A549 (cell line): ENCODE measurements around the gene AUTS2. TPM values are rescaled to one million over a fixed set of nuclear protein-coding genes. Genes with fewer than 3 reads are reported as not detected.

Experiments used
- ATAC-seq, 2 experiments: fragments of 200-7000 bp in 1 of 2; fragments of >200 bp in 1 of 2; cut with Nextera tagmentation in 1 of 2; cut with Tn5 transposase in 1 of 2; 3 replicates each; pipeline versions ENCODE4 v1.8.0 to v1.9.1; 2018 to 2020; ENCODE audit warnings: mild to moderate bottlenecking in 1 of 2, moderate library complexity in 1 of 2
- CTCF ChIA-PET: fragments of 300-600 bp; sonication (Branson Sonifier 250); formaldehyde crosslinking; extraction: SDS; loops from one replicate; lab custom pipeline; 2021; ENCODE audit warnings: antibody characterized with exemption, inconsistent platforms; lab: Yijun Ruan, JAX
- POLR2A ChIA-PET: fragments of 350-600 bp; formaldehyde crosslinking; extraction: SDS; loops from one replicate; lab custom pipeline; 2021; ENCODE audit warnings: antibody characterized with exemption, inconsistent platforms; lab: Yijun Ruan, JAX
- DNase-seq, 2 experiments: peaks; one replicate each; pipeline versions ENCODE4 v3.0.0 to v3.0.0-alpha.2; 2011 to 2016; ENCODE audit warnings: low read depth in 1 of 2, low spot score in 1 of 2
- FAIRE-seq: peaks from 2 replicates; lab custom pipeline; 2011; peaks lifted over from hg19 to GRCh38; lab: Jason Lieb, UNC
- H3K27ac ChIP-seq, 2 experiments: fragments of >200 bp; sonication (Bioruptor Twin); formaldehyde crosslinking; 3 replicates each; pipeline ENCODE4 v1.5.1; 2016 to 2017
- H3K4me1 ChIP-seq: fragments of >200 bp; sonication (Bioruptor Twin); formaldehyde crosslinking; 3 replicates; pipeline ENCODE4 v1.6.1; 2016
- H3K4me2 ChIP-seq: fragments of >200 bp; sonication (Bioruptor Twin); formaldehyde crosslinking; 3 replicates; pipeline ENCODE4 v1.6.1; 2016
- H3K4me3 ChIP-seq: fragments of >200 bp; sonication (Bioruptor Twin); formaldehyde crosslinking; 3 replicates; pipeline ENCODE4 v1.5.1; 2016
- H3K9me3 ChIP-seq: fragments of >200 bp; sonication (Bioruptor Twin); formaldehyde crosslinking; 3 replicates; pipeline ENCODE4 v1.6.1; 2016
- ATOH8 ChIP-seq: fragments of 250-450 bp; sonication (Bioruptor Pico); IDR thresholded peaks from 2 replicates; pipeline ENCODE4 v1.5.0; 2020; ENCODE audit warnings: low read depth, mild to moderate bottlenecking, moderate library complexity
- BCL3 ChIP-seq: fragments of >200 bp; sonication (Bioruptor Twin); formaldehyde crosslinking; IDR thresholded peaks from 3 replicates; pipeline ENCODE4 v1.6.1; 2016
- CBX8 ChIP-seq: fragments of 200-600 bp; sonication (generic); IDR thresholded peaks from 2 replicates; pipeline ENCODE4 v1.6.1; 2016
- CEBPB ChIP-seq, 2 experiments: fragments of >200 bp in 1 of 2; sonication (Bioruptor Twin) in 1 of 2; formaldehyde crosslinking in 1 of 2; IDR thresholded peaks; 2 replicates each; pipeline ENCODE4 v1.6.1; 2012 to 2016
- E2F6 ChIP-seq: IDR thresholded peaks from 2 replicates; pipeline ENCODE4 v1.6.1; 2012; ENCODE audit warnings: low read depth, borderline replicate concordance
- EHF ChIP-seq: fragments of 250-450 bp; sonication (Bioruptor Pico); IDR thresholded peaks from 2 replicates; pipeline ENCODE4 v1.5.0; 2020; ENCODE audit warnings: mild to moderate bottlenecking
- EHMT2 ChIP-seq: fragments of 200-600 bp; sonication (generic); IDR thresholded peaks from 2 replicates; pipeline ENCODE4 v1.6.1; 2016; ENCODE audit warnings: antibody characterized with exemption, low read depth, mild to moderate bottlenecking, moderate library complexity
- EP300 ChIP-seq, 2 experiments: fragments of >200 bp; sonication (Bioruptor Twin); formaldehyde crosslinking; IDR thresholded peaks; 2 replicates in 1 of 2; 3 replicates in 1 of 2; pipeline ENCODE4 v1.6.1; 2016 to 2017
- ESRRA ChIP-seq: fragments of 150-350 bp; IDR thresholded peaks from 2 replicates; pipeline ENCODE4 v1.6.1; 2014; ENCODE audit warnings: mild to moderate bottlenecking, low read length, borderline replicate concordance
- FOXS1 ChIP-seq: fragments of 250-450 bp; sonication (Bioruptor Pico); IDR thresholded peaks from 2 replicates; pipeline ENCODE4 v1.5.0; 2020; ENCODE audit warnings: mild to moderate bottlenecking, moderate library complexity
- HDAC2 ChIP-seq: fragments of 200-600 bp; sonication (generic); IDR thresholded peaks from 2 replicates; pipeline ENCODE4 v1.6.1; 2016
- HOXB5 ChIP-seq: fragments of 250-450 bp; sonication (Bioruptor Pico); IDR thresholded peaks from 2 replicates; pipeline ENCODE4 v1.5.0; 2020; ENCODE audit warnings: mild to moderate bottlenecking, moderate library complexity
- KDM1A ChIP-seq: fragments of 200-600 bp; sonication (generic); IDR thresholded peaks from 2 replicates; pipeline ENCODE4 v1.6.1; 2016; ENCODE audit warnings: low read depth, mild to moderate bottlenecking
- MAZ ChIP-seq: fragments of 150-350 bp; IDR thresholded peaks from 2 replicates; pipeline ENCODE4 v1.6.1; 2014; ENCODE audit warnings: antibody characterized with exemption, low read depth, low read length, borderline replicate concordance
- NPAS2 ChIP-seq: fragments of 250-450 bp; sonication (Bioruptor Pico); IDR thresholded peaks from 2 replicates; pipeline ENCODE4 v1.8.0; 2022; ENCODE audit warnings: mild to moderate bottlenecking, moderate library complexity, borderline replicate concordance
- PBX3 ChIP-seq: IDR thresholded peaks from 2 replicates; pipeline ENCODE4 v1.6.1; 2012
- PHF8 ChIP-seq: fragments of 200-600 bp; sonication (generic); IDR thresholded peaks from 2 replicates; pipeline ENCODE4 v1.6.1; 2016; ENCODE audit warnings: low read depth, mild to moderate bottlenecking, antibody characterized with exemption, moderate library complexity, borderline replicate concordance
- POLR2AphosphoS2 ChIP-seq: conservative IDR thresholded peaks from 2 replicates; pipeline ENCODE4 v1.6.1; 2012; ENCODE audit warnings: low read length, improper control_type of control experiment, inconsistent platforms
- RARB ChIP-seq: fragments of 250-450 bp; sonication (Bioruptor Pico); IDR thresholded peaks from 2 replicates; pipeline ENCODE4 v1.8.0; 2021; ENCODE audit warnings: mild to moderate bottlenecking, moderate library complexity
- RCOR1 ChIP-seq: fragments of 150-350 bp; IDR thresholded peaks from 2 replicates; pipeline ENCODE4 v1.6.1; 2014; ENCODE audit warnings: antibody characterized with exemption, low read length, low read depth
- REST ChIP-seq: fragments of 200-600 bp; sonication (generic); IDR thresholded peaks from 2 replicates; pipeline ENCODE4 v1.6.1; 2016; ENCODE audit warnings: antibody characterized with exemption, mild to moderate bottlenecking, moderate library complexity
- RNF2 ChIP-seq: fragments of 200-600 bp; sonication (generic); IDR thresholded peaks from 2 replicates; pipeline ENCODE4 v1.6.1; 2016; ENCODE audit warnings: low read depth, mild to moderate bottlenecking, antibody characterized with exemption, moderate library complexity, borderline replicate concordance
- TFCP2L1 ChIP-seq: fragments of 250-450 bp; sonication (Bioruptor Pico); IDR thresholded peaks from 2 replicates; pipeline ENCODE4 v1.5.0; 2021; ENCODE audit warnings: mild to moderate bottlenecking
- USF2 ChIP-seq: fragments of 450-650 bp; IDR thresholded peaks from 2 replicates; pipeline ENCODE4 v1.6.1; 2014; ENCODE audit warnings: antibody characterized with exemption
- ZC3H11A ChIP-seq: fragments of 450-650 bp; IDR thresholded peaks from 2 replicates; pipeline ENCODE4 v1.6.1; 2014; ENCODE audit warnings: antibody characterized with exemption, mild to moderate bottlenecking
- WGBS: methylation state at CpG from one replicate; pipeline ENCODE4 v1.1.6; 2017; ENCODE audit errors: missing lambda C conversion rate; 5-methylcytosine and 5-hydroxymethylcytosine counted together
- polyA plus RNA-seq, 4 experiments: library from polyadenylated mRNA; depleted of rRNA in 3 of 4; stranded (reverse); fragments of >200 nt; fragmentation: RNase III in 1 of 4; extraction: RNeasy Plus Mini Kit Qiagen cat#74134 plus additional on column Dnase treatment in 1 of 4; gene quantifications; 2 replicates in 3 of 4; 3 replicates in 1 of 4; pipeline ENCODE4 v1.2.3, GENCODE V29; 2011 to 2017

The AUTS2 gene
- polyA plus RNA-seq, 2 of the 4 experiments (the other 2 are of a cell fraction): 1.6 to 3.6 TPM

GRCh38 chr7:69989551-69989950, 391.3 kb downstream of the AUTS2 start (continued):
- no peak for TF ChIP-seq MAZ
- TF ChIP-seq RARB (CRISPR knock-in tag): no peak

GRCh38 chr7:69992938-69993337, 394.7 kb downstream of the AUTS2 start:
- FAIRE-seq: no peak
- 36% methylated on average over 4 of the region's 4 CpGs for WGBS
- CTCF ChIA-PET: no interaction called here
- Histone ChIP-seq H3K9me3 (no peaks in the 10 kb centered on the region), H3K4me1 (no peaks in the 10 kb centered on the region), H3K4me2 (no peak overlapping the region), H3K4me3 (no peak overlapping the region), H3K27ac (no peak overlapping the region)
- POLR2A ChIA-PET: no interaction called here
- no peak for TF ChIP-seq EHF (CRISPR knock-in tag)
- TF ChIP-seq HOXB5 (CRISPR knock-in tag): no peak
- no peak for TF ChIP-seq PHF8
- TF ChIP-seq EHMT2: no peak
- TF ChIP-seq HDAC2: no peak
- no peak for TF ChIP-seq CBX8
- no peak for TF ChIP-seq BCL3
- TF ChIP-seq POLR2AphosphoS2: no peak
- TF ChIP-seq ZC3H11A: no peak
- no peak for TF ChIP-seq CEBPB (IDR thresholded peaks at IDR 0.05)
- DNase-seq: no peak
- no peak for ATAC-seq

- ChIA-PET POLR2A (no interaction called here), CTCF (no interaction called here)
- Histone ChIP-seq H3K4me2 (no peak overlapping the region), H3K4me1 (no peaks in the 10 kb centered on the region), H3K27ac (no peak overlapping the region), H3K9me3 (no peaks in the 10 kb centered on the region), H3K4me3 (no peak overlapping the region)
- DNase-seq: no peak
- 85% methylated on average over 1 of the region's 1 CpG for WGBS
- FAIRE-seq: no peak
- ATAC-seq: no peak
- no peak for TF ChIP-seq RCOR1
Measured at GRCh38 chr7:69994218-69994617, 395.9 kb downstream of the AUTS2 start.

- no peak overlapping the region for H3K4me3 ChIP-seq
- ChIA-PET POLR2A (no interaction called here), CTCF (no interaction called here)
- FAIRE-seq (no peak), ATAC-seq (no peak), DNase-seq (no peak)
- 22% methylated on average over 7 of the region's 7 CpGs for WGBS
- no peak overlapping the region for H3K4me2 ChIP-seq
- H3K9me3 ChIP-seq: no peaks in the 10 kb centered on the region
- H3K4me1 ChIP-seq: no peaks in the 10 kb centered on the region
- H3K27ac ChIP-seq: no peak overlapping the region
- TF ChIP-seq ESRRA (no peak), USF2 (no peak), TFCP2L1 (CRISPR knock-in tag) (no peak), RNF2 (no peak), REST (no peak), MAZ (no peak), FOXS1 (no peak), E2F6 (no peak), KDM1A (no peak), ATOH8 (no peak), EP300 (IDR thresholded peaks at IDR 0.05) (no peak), NPAS2 (CRISPR knock-in tag) (no peak), PBX3 (no peak)
Measured at GRCh38 chr7:69994886-69995542, 396.7 kb downstream of the AUTS2 start.
